ENCODE measurements around the gene LLGL1.

The LLGL1 gene

DNA sequence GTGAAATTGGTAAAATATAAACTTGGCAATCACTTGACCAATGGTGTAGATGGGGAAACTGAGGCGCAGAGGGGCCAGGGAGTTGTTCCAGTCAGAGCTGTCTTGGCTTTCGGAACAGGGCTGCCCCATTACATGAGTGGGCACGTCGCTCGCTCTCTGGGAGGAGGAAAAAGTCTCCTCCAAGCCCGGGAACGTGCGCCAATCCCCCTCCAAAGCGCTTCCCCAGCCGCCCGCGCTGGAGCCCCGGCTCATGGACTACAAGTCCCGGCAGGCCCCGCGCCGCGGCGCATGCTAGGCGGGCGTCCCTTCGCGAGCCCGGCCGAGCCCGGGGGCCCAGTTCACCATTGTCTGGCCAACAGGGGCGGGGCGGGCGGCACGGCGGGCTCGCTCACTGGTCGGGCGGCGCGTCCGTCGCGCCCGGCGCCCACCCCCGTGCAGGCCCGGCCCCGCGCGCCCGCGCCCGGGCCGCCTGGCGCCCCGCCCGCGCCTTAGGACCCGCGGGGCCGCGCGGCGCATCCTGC is at the start of gene LLGL1:
Gene LLGL1, plus strand, starts transcription at position 515 of the 521 bp plus-strand sequence. CDS start 48 bp downstream, outside the sequence.
- DNase-seq (ENCODE audit: low read depth): peak; percentile 97

- DNase-seq (ENCODE audit: low read depth): no peak
These were observed 49.3 kb upstream of the LLGL1 start for GRCh38 chr17:18176176-18176575.

GRCh38 chr17:18177133-18177532 is 48.3 kb upstream of the LLGL1 start:
- DNase-seq (ENCODE audit: low read depth): no peak

- no peak for DNase-seq (ENCODE audit: low read depth)
These were observed 47.7 kb upstream of the LLGL1 start for GRCh38 chr17:18177722-18178121.

GRCh38 chr17:18179196-18179595 is 46.2 kb upstream of the LLGL1 start:
- DNase-seq (ENCODE audit: low read depth): no peak

- DNase-seq (ENCODE audit: low read depth): no peak
These were observed 45.6 kb upstream of the LLGL1 start for GRCh38 chr17:18179804-18180203.

DNA sequence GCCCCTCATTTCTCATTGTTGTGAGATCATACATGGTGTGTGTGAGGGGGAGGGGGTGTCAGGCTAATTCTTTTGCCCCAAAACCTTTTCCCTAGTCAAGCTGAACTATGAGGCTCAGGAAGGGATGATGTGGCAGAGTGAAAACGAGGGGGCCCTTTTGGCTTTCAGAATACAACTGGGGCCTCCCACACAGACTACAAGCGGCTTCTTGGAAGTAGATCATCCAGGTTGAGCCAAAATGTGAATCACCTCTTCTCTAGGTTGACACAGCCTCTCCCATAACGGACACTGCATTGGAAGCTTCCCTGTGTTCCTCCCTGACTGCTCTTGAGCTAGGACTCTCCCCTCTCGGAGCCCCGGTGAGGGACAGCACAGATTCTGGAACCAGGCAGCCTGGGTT is 44.1 kb upstream of the LLGL1 start:
- DNase-seq (ENCODE audit: low read depth): no peak

DNA sequence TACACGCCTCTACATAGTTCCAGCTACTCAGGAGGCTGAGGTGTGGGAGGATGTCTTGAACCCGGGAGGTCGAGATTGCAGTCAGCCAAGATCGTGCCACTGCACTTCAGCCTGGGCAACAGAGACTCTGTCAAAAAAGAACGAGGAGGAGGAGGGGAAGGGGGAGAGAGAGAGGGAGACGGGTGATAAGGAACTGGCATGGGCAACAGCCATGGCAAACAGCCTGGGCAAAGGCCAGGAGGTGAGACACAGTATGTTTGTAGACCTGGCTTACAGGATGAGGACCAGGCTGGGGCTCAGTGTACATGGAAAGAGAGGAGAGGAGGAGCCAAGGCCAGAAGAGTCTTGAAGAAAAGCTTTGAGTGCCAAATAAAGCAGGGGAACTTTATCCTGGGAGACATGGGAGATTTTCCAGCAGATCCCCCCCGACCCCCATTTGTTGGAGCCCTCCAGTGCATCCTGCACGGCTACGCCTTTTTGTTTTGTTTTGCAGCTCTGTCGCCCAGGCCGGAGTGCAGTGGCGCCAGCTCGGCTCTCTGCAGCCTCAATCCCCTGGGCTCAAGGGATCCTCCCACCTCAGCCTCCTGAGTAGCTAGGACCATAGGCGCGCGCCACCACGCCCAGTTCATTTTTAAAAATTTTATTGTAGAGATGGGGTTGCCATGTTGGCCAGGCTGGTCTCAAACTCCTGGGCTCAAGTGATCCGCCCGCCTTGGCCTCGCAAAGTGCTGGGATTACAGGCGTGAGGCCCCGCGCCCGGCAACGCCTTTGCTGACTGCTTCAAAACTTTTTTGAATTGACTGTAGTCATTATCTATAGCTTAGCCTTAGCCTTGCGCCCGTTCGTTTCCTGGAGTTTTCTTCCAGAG is 43.1 kb upstream of the LLGL1 start:
- DNase-seq (ENCODE audit: low read depth): peak; percentile 20

GRCh38 chr17:18182978-18183333 is 42.5 kb upstream of the LLGL1 start:
- peak; percentile 86 for DNase-seq (ENCODE audit: low read depth)

DNA sequence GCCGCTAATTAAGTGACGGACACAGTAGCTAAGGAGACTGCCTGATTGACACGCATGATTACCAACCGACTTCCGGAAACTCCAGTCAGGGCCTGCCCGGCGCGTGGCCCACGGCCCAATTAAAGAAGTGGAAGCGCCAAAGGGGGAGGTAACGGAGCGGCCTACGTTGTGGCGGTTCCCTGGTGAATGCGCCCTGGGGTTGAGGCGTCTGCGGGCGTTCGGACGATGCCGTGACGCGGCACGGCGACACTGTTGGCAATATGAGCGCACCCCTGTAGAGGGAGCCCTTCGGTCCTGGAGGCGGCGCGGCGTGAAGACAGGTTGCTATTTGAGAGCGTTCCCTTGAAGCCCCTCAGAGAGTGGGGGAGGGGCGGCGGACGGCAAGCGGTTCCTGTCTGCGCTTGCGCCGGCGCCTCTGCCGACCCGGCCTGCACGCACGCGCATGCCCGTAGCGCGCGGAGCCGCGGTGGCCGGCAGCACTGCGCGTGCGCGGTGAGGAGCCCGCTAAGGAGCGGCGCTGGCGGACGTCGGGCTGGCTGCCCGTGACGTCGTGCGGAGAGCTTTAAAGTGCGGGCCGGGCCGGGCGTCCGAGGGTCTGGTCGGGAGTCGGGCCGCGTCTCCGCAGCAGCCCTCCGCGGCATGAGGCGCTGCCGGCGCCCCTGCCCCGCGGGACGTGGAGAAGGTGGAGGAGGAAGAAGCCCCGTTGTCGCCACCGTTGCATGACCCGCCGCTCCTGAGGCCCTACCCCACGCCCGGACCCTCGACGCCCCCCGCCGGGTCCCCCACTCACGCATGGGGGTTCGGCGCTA is 41.9 kb upstream of the LLGL1 start, which contains the start of gene ALKBH5:
Gene ALKBH5, plus strand, starts transcription at position 495 of the 809 bp plus-strand sequence. CDS start 416 bp downstream, outside the sequence.
- DNase-seq (ENCODE audit: low read depth): peak; percentile 100

GRCh38 chr17:18184143-18185031 is 41.0 kb upstream of the LLGL1 start:
- peak; percentile 71 for DNase-seq (ENCODE audit: low read depth)

DNA sequence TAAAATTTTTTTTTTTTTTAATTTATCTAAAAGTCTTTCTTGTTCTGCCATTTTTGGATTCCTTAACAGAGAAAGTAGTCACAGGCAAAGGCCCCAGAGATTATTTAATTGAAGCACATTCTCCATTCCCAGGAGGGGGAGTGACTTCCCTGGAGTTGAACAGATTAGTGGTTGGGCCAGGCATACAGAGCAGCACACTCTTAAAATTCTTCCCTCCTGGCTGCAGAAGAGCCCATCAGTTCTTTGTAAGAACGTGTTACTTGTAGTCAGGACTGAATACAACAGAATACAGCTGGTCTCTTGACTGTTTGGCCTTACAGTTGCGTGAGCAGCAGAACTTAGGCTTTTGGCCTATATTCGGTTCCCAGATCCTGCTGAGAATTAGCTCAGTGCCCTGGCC is 40.0 kb upstream of the LLGL1 start:
- DNase-seq (ENCODE audit: low read depth): peak; percentile 44

GRCh38 chr17:18185832-18186626 is 39.4 kb upstream of the LLGL1 start:
- DNase-seq (ENCODE audit: low read depth): peak; percentile 71

DNA sequence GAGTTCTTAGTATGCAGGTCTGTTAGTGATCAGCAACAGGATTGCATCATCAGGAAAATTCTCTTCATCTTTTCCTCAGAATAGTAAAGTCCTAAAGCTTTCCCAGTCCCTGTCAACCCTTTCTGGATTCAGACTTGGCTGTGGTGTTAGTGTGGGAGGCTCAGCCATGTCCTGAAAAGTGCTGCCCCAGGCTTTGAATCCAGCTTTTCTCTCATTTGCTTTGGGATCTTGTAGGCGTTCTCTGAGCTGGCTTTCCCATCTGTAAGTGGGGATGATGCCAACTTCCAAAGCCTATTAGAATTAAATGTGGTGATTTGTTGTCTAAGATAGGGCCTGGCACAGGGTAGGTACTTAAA is 38.8 kb upstream of the LLGL1 start:
- DNase-seq (ENCODE audit: low read depth): peak; percentile 19

DNA sequence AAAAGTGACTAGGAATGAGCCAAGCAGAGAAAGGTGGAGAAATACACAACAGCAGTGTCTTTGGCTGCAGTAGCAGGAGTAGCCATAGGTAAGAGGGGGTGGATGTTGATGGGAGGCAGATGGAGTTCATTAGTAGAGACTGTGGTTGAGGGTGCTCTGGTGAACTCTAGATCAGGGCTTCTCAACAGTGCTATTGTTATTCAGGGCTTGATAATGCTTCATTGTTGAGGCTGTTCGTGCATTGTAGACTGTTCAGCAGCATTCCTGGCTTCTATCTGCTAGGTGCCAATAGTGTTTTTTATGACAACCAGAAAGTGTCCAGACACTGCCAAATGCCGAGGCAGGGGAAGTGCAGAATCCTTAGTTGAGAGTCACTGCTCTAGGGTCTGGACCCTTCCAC is 38.2 kb upstream of the LLGL1 start:
- DNase-seq (ENCODE audit: low read depth): peak; percentile 13

GRCh38 chr17:18187821-18188761 is 37.3 kb upstream of the LLGL1 start:
- peak; percentile 80 for DNase-seq (ENCODE audit: low read depth)

DNA sequence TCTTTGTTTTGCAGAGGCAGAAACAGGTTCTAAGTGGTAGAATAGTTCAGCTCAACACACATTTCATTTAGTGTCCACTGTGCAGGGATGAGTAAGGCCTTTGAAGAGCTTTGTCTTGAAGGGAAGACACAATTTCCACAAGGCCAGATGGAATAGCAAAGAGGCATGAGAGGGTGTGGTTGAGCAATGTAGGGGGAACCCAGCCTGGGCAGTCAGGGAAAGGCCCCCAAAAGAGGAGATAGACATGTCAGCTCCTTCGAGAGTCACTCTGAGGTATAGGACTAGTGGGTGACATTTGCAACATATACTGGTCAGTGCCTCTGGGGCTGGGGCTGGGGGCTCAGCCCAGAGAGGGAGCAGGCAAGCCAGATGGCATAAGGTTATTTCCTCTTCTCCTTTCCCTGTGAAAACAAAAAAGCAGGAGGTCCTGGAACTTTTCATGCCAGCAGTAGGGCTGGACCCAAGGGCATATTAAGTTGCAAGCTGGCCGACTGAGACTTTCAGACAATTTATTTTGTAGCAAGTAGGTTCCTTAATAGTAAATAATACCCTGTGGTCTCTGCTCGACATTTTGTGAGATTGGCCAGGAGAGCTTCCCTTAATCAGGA is 34.7 kb upstream of the LLGL1 start:
- no peak for DNase-seq (ENCODE audit: low read depth)

GRCh38 chr17:18191236-18191667 is 34.2 kb upstream of the LLGL1 start:
- no peak for DNase-seq (ENCODE audit: low read depth)

- DNase-seq (ENCODE audit: low read depth): peak; percentile 46
These were observed 33.5 kb upstream of the LLGL1 start for GRCh38 chr17:18191967-18192366.

Measured in ELR (cell line).